K562 (cell line): Measurements from ENCODE around the gene TIPIN. TPM values are rescaled to one million over a fixed set of nuclear protein-coding genes. Genes with fewer than 3 reads are reported as not detected.

ENCODE experiments used
- BCL6 ChIP-seq: fragments of 250-450 bp; sonication (Bioruptor Pico); IDR thresholded peaks from 2 replicates; pipeline ENCODE4 v1.4.0; 2020
- CBX3 ChIP-seq, 2 experiments: IDR thresholded peaks; 1 replicate in 1 of 2; 2 replicates in 1 of 2; pipeline ENCODE4 v1.6.1; 2012; ENCODE audit warnings: inconsistent platforms in 2 of 2, low read length in 2 of 2, borderline replicate concordance in 1 of 2, control low read depth in 1 of 2
- CEBPB ChIP-seq: fragments of 450-650 bp; IDR thresholded peaks from 2 replicates; pipeline ENCODE4 v1.6.1; 2016; ENCODE audit warnings: missing genetic modification characterization, missing compliant biosample characterization
- GABPA ChIP-seq: fragments of 200-800 bp; sonication (Bioruptor generic); conservative IDR thresholded peaks from 2 replicates; pipeline ENCODE4 v1.6.1; 2016; ENCODE audit warnings: low read depth, missing genetic modification characterization, missing compliant biosample characterization
- HBP1 ChIP-seq: fragments of 450-650 bp; formaldehyde crosslinking; IDR thresholded peaks from 2 replicates; pipeline ENCODE4 v1.4.0; 2022; ENCODE audit warnings: missing genetic modification characterization
- HCFC1 ChIP-seq: IDR thresholded peaks from 2 replicates; pipeline ENCODE4 v1.6.1; 2012; ENCODE audit warnings: low read depth, low read length, improper control_type of control experiment
- HDGF ChIP-seq: fragments of 450-650 bp; IDR thresholded peaks from 2 replicates; pipeline ENCODE4 v1.6.1; 2016
- KHSRP ChIP-seq: fragments of 450-650 bp; IDR thresholded peaks from 2 replicates; pipeline ENCODE4 v1.6.1; 2017
- KLF16 ChIP-seq: IDR thresholded peaks from 2 replicates; pipeline ENCODE4 v1.6.1; 2016; ENCODE audit warnings: antibody characterized with exemption
- MAZ ChIP-seq, 2 experiments: fragments of 450-650 bp in 1 of 2; sonication (generic) in 1 of 2; formaldehyde crosslinking; IDR thresholded peaks in 1 of 2; conservative IDR thresholded peaks in 1 of 2; 2 replicates each; pipeline versions ENCODE4 v1.4.0 to v1.5.0; 2020; ENCODE audit warnings: mild to moderate bottlenecking in 1 of 2, missing genetic modification reagents in 1 of 2
- NFYB ChIP-seq: IDR thresholded peaks from 2 replicates; pipeline ENCODE4 v1.6.1; 2011; ENCODE audit warnings: mild to moderate bottlenecking, moderate library complexity; ENCODE audit not compliant: insufficient read length; ENCODE audit errors: extremely low read depth
- NR3C1 ChIP-seq: sonication (generic); formaldehyde crosslinking; IDR thresholded peaks from 2 replicates; pipeline ENCODE4 v1.8.1; 2022; ENCODE audit warnings: missing genetic modification reagents
- SP1 ChIP-seq: sonication (generic); formaldehyde crosslinking; IDR thresholded peaks from 2 replicates; pipeline ENCODE4 v1.8.1; 2022; ENCODE audit warnings: mild to moderate bottlenecking, missing genetic modification reagents
- TGIF2 ChIP-seq: sonication (generic); formaldehyde crosslinking; IDR thresholded peaks from 2 replicates; pipeline ENCODE4 v1.8.1; 2022; ENCODE audit warnings: mild to moderate bottlenecking, missing genetic modification reagents, moderate library complexity
- ZNF184 ChIP-seq: sonication (generic); formaldehyde crosslinking; IDR thresholded peaks from 2 replicates; pipeline ENCODE4 v1.5.0; 2020; ENCODE audit warnings: missing genetic modification reagents
- ZNF830 ChIP-seq: fragments of 250-450 bp; sonication (Bioruptor Pico); IDR thresholded peaks from 2 replicates; pipeline ENCODE4 v1.5.0; 2021; ENCODE audit warnings: mild to moderate bottlenecking
- polyA plus RNA-seq, 8 experiments: library from polyadenylated mRNA; depleted of rRNA in 4 of 8; stranded (reverse) in 5 of 8; unstranded in 3 of 8; fragments of >200 nt; fragmentation: Nextera tagmentation in 2 of 8; fragmentation: Illumina TruSeq in 1 of 8; extraction: Ambion mirVana in 2 of 8; extraction: Trizol in 1 of 8; gene quantifications; 2 replicates each; pipeline versions ENCODE4 v1.2.1 to v1.2.3, GENCODE V29; 2011 to 2014; ENCODE audit warnings: inconsistent platforms in 1 of 8, missing spikeins in 1 of 8
- total RNA-seq, 7 experiments: library from RNA; depleted of rRNA in 6 of 7; stranded (reverse); fragments of >200 nt in 6 of 7; fragmentation: Illumina TruSeq in 2 of 7; extraction: Trizol in 2 of 7; gene quantifications; 2 replicates each; pipeline versions ENCODE4 v1.2.1 to v1.2.3, GENCODE V29; 2011 to 2021; ENCODE audit warnings: low replicate concordance in 1 of 7
- TF ChIP-seq, protein P1 (sequence below): fragments of 250-450 bp; sonication (Bioruptor Pico); IDR thresholded peaks from 2 replicates; pipeline ENCODE4 v1.5.0; 2021
- TF ChIP-seq, protein P2 (sequence below): sonication (generic); formaldehyde crosslinking; IDR thresholded peaks from 2 replicates; pipeline ENCODE4 v1.8.0; 2022; ENCODE audit warnings: mild to moderate bottlenecking, missing genetic modification reagents
- TF ChIP-seq, protein P3 (sequence below): fragments of 450-650 bp; IDR thresholded peaks from 2 replicates; pipeline ENCODE4 v1.6.1; 2016; ENCODE audit warnings: low read depth, mild to moderate bottlenecking, moderate library complexity
- TF ChIP-seq, protein P4 (sequence below): fragments of 250-450 bp; sonication (Bioruptor Pico); IDR thresholded peaks from 2 replicates; pipeline ENCODE4 v1.5.0; 2020; ENCODE audit warnings: mild to moderate bottlenecking, borderline replicate concordance

TIPIN gene
- total and polyA plus RNA-seq, 9 of the 15 experiments (the other 6 are each of a cell fraction or from before 2014, with no cell fraction given): 22.9 to 61.4 (median 42.0) TPM

DNA sequence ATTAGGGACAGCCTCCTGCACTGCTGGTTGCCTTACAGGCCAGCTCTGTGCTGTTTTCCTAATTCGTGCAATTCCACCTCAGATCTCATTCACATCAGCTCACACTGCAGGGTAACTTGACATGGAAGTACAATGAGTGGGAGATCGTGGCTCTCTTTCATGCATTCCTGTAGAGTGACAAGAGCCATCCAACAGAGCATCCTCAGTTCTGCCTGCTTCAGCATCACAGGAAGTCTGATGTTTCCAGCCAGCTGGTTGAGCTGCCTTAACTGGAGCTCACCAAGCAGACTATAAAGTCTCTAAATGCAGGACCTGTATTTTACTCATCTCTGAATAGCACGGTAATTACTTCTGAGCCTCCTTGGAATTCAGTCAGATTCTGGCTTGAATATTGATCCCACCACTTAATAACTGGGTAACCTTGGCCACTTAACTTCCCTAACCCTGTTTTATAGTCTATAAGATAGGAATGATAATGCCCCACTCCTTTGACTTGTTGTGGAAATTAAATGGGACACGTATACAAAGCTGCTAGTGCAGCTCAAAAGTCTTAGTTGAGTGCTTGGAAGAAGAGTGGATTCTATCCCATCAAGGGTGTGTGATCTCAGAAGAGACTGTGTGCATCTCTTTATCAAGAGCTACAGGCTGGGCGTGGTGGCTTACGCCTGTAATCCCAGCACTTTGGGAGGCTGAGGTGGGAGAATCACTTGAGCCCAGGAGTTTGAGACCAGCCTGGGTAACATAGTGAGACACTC, 64.5 kb downstream of the TIPIN start (continued):
- TF ChIP-seq, protein P1, sequence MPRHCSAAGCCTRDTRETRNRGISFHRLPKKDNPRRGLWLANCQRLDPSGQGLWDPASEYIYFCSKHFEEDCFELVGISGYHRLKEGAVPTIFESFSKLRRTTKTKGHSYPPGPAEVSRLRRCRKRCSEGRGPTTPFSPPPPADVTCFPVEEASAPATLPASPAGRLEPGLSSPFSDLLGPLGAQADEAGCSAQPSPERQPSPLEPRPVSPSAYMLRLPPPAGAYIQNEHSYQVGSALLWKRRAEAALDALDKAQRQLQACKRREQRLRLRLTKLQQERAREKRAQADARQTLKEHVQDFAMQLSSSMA (CRISPR knock-in tag): no peak
- TF ChIP-seq SP1: no peak
- TF ChIP-seq, protein P2, sequence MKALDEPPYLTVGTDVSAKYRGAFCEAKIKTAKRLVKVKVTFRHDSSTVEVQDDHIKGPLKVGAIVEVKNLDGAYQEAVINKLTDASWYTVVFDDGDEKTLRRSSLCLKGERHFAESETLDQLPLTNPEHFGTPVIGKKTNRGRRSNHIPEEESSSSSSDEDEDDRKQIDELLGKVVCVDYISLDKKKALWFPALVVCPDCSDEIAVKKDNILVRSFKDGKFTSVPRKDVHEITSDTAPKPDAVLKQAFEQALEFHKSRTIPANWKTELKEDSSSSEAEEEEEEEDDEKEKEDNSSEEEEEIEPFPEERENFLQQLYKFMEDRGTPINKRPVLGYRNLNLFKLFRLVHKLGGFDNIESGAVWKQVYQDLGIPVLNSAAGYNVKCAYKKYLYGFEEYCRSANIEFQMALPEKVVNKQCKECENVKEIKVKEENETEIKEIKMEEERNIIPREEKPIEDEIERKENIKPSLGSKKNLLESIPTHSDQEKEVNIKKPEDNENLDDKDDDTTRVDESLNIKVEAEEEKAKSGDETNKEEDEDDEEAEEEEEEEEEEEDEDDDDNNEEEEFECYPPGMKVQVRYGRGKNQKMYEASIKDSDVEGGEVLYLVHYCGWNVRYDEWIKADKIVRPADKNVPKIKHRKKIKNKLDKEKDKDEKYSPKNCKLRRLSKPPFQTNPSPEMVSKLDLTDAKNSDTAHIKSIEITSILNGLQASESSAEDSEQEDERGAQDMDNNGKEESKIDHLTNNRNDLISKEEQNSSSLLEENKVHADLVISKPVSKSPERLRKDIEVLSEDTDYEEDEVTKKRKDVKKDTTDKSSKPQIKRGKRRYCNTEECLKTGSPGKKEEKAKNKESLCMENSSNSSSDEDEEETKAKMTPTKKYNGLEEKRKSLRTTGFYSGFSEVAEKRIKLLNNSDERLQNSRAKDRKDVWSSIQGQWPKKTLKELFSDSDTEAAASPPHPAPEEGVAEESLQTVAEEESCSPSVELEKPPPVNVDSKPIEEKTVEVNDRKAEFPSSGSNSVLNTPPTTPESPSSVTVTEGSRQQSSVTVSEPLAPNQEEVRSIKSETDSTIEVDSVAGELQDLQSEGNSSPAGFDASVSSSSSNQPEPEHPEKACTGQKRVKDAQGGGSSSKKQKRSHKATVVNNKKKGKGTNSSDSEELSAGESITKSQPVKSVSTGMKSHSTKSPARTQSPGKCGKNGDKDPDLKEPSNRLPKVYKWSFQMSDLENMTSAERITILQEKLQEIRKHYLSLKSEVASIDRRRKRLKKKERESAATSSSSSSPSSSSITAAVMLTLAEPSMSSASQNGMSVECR (CRISPR knock-in tag): no peak
- peak; percentile 5; the same call in 1 of the 2 replicates for TF ChIP-seq KLF16
- no peak for TF ChIP-seq NFYB
- TF ChIP-seq, protein P3, sequence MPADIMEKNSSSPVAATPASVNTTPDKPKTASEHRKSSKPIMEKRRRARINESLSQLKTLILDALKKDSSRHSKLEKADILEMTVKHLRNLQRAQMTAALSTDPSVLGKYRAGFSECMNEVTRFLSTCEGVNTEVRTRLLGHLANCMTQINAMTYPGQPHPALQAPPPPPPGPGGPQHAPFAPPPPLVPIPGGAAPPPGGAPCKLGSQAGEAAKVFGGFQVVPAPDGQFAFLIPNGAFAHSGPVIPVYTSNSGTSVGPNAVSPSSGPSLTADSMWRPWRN: 0 out of 2 replicates have a peak, but pooled peaks have one; percentile 33
- no peak for TF ChIP-seq HBP1 (CRISPR knock-in tag)
- no peak for TF ChIP-seq GABPA (tag)
- no peak for TF ChIP-seq CEBPB (tag)
- TF ChIP-seq HDGF: no peak
- TF ChIP-seq TGIF2 (CRISPR knock-in tag): no peak
- TF ChIP-seq NR3C1: no peak
- TF ChIP-seq, protein P4, sequence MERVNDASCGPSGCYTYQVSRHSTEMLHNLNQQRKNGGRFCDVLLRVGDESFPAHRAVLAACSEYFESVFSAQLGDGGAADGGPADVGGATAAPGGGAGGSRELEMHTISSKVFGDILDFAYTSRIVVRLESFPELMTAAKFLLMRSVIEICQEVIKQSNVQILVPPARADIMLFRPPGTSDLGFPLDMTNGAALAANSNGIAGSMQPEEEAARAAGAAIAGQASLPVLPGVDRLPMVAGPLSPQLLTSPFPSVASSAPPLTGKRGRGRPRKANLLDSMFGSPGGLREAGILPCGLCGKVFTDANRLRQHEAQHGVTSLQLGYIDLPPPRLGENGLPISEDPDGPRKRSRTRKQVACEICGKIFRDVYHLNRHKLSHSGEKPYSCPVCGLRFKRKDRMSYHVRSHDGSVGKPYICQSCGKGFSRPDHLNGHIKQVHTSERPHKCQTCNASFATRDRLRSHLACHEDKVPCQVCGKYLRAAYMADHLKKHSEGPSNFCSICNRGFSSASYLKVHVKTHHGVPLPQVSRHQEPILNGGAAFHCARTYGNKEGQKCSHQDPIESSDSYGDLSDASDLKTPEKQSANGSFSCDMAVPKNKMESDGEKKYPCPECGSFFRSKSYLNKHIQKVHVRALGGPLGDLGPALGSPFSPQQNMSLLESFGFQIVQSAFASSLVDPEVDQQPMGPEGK (CRISPR knock-in tag): no peak
- no peak for TF ChIP-seq MAZ (CRISPR knock-in tag; conservative IDR thresholded peaks at IDR 0.05 in 1 of 2, IDR thresholded peaks at IDR 0.05 in 1 of 2)
- TF ChIP-seq CBX3 (IDR thresholded peaks at IDR 0.05; ENCODE audit: borderline replicate concordance in 1 of 2, low read length in 2 of 2): no peak
- TF ChIP-seq HCFC1: no peak
- TF ChIP-seq ZNF184 (CRISPR knock-in tag): no peak
- TF ChIP-seq ZNF830 (CRISPR knock-in tag): no peak
- TF ChIP-seq KHSRP: no peak
- TF ChIP-seq BCL6 (CRISPR knock-in tag): no peak
